Measurements from ENCODE around the gene TGM1. TPM values are rescaled to one million over a fixed set of nuclear protein-coding genes. Genes with fewer than 3 reads are reported as not detected.
A peak's percentile ranks its signal among the peaks of the same experiment; 100 is the strongest.

Gene TGM1
- total and polyA plus RNA-seq, 3 experiments from 2014 or later = 3.2 to 3.7 TPM; not detected in 1

DNA sequence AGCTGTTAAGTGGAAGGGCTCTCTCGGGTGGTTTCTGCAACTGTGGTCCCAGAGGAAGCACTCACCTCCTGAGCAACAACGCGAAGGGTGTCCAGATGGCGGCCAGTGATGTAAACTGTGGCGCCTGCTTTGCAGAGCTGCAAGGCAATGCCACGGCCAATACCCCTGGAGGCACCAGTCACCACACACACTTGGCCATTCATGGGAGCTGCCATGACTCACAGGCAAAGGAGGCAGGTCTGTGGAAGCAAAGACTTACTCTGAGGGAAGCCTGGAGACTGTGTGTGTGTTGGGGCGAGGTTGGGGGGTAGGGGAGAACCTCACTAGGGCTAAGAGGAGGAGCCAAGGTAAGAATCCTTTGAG lies 35.9 kb upstream of the TGM1 start:
- no peaks in the 10 kb centered on the region for H3K9me3 Mint-ChIP-seq
- peak overlapping the region; percentile 89 to 97 (median 92) for H3K4me3 Mint-ChIP-seq
- H3K27me3 Mint-ChIP-seq = no peaks in the 10 kb centered on the region
- H3K27ac Mint-ChIP-seq = peak overlapping the region in 7 of 8 donors; percentile 94 to 99 (median 96)
- no peaks in the 10 kb centered on the region for H3K9me3 ChIP-seq (ENCODE audit: low read length)
- H3K4me1 Mint-ChIP-seq = peaks cover 41 to 59% (median 54%) of the 10 kb centered on the region in 3 donors
- H3K4me3 ChIP-seq (ENCODE audit: low read length) = peak overlapping the region; percentile 83
- H3K27me3 ChIP-seq (ENCODE audit: insufficient read depth, low read length, poor library complexity, severe bottlenecking) = no peaks in the 10 kb centered on the region
- ChIA-PET CTCF (interaction anchor here (1.2 to 17.7 kb wide), 10 partner anchors 8 to 284 kb away, joined by 3 to 265 read pairs (median 6); partner anchors contain the start of genes ADCY4, CIDEB, IRF9 and LTB4R), POLR2A (interaction anchor here (0.7 to 4.4 kb wide), 5 partner anchors 11 to 130 kb away, joined by 3 to 30 read pairs (median 13); partner anchors contain the start of genes CBLN3, KHNYN, LTB4R2 and MDP1)
- DNase-seq = no peak
- peak overlapping the region; percentile 79 for H3K27ac ChIP-seq (ENCODE audit: low read depth, low read length)
- H3K36me3 ChIP-seq (ENCODE audit: insufficient read depth, low read length) = peaks cover 36% of the 10 kb centered on the region
- H3K36me3 Mint-ChIP-seq = peaks cover 10 to 70% (median 16%) of the 10 kb centered on the region in 3 donors
- peaks cover 47% of the 10 kb centered on the region for H3K4me1 ChIP-seq (ENCODE audit: insufficient read depth, low read length)

DNA sequence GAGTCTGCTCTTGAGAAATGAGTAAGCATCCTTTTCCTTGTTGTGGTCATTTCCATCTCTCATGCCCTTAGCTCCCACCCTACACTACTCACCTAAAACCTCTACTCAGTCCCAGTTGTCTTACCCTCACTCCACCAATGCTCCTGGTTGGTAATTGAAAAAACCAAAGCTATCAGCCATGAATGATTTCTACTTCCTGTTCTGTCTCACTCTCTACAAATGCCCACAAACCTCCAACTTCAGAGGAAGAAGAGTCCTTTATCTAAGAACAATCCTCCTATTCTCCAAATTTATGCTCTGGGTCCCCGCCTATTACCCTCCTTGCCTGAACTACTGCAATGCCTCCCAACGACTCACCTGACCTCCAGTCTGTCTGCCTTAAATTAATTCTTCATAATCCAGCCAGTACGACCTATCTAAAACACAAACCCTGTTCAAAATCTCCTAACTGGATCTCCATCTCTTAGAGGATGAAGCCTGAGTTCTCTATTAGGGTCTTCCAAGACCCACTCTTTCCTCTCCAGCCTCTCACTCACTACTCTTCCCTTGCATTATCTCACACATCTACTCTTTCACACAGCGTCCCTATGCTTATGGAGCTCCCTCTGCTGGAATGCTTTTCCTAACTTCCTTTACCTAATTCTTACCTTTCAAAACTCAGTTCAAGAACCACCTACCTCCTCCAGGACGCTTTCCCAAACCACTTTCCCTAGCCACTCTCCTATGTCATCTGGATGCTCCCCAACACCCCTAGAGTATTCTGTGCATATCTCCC lies 34.4 kb upstream of the TGM1 start:
- Mint-ChIP-seq H3K27ac (peak overlapping the region in 7 of 8 donors; percentile 50 to 97 (median 86)), H3K4me3 (peak overlapping the region in 1 of 7 donors; percentile 61), H3K27me3 (no peaks in the 10 kb centered on the region), H3K9me3 (no peaks in the 10 kb centered on the region), H3K4me1 (peaks cover 41 to 57% (median 54%) of the 10 kb centered on the region in 3 donors), H3K36me3 (peaks cover 5 to 63% (median 13%) of the 10 kb centered on the region in 3 donors)
- ChIA-PET POLR2A (interaction anchor here (0.5 to 4.4 kb wide), 3 partner anchors 32 to 134 kb away, joined by 3 to 30 read pairs (median 4); partner anchors contain the start of gene TINF2), CTCF (interaction anchor here (0.7 to 10.5 kb wide), 13 partner anchors 12 to 190 kb away, joined by 3 to 151 read pairs (median 6); partner anchors contain the start of genes ADCY4, CIDEB, LTB4R and LTB4R2)
- no peaks in the 10 kb centered on the region for H3K27me3 ChIP-seq (ENCODE audit: insufficient read depth, low read length, poor library complexity, severe bottlenecking)
- H3K9me3 ChIP-seq (ENCODE audit: low read length) = no peaks in the 10 kb centered on the region
- H3K4me1 ChIP-seq (ENCODE audit: insufficient read depth, low read length) = peaks cover 47% of the 10 kb centered on the region
- no peak overlapping the region for H3K27ac ChIP-seq (ENCODE audit: low read depth, low read length)
- DNase-seq = no peak
- H3K4me3 ChIP-seq (ENCODE audit: low read length) = no peak overlapping the region
- H3K36me3 ChIP-seq (ENCODE audit: insufficient read depth, low read length) = peaks cover 28% of the 10 kb centered on the region

DNA sequence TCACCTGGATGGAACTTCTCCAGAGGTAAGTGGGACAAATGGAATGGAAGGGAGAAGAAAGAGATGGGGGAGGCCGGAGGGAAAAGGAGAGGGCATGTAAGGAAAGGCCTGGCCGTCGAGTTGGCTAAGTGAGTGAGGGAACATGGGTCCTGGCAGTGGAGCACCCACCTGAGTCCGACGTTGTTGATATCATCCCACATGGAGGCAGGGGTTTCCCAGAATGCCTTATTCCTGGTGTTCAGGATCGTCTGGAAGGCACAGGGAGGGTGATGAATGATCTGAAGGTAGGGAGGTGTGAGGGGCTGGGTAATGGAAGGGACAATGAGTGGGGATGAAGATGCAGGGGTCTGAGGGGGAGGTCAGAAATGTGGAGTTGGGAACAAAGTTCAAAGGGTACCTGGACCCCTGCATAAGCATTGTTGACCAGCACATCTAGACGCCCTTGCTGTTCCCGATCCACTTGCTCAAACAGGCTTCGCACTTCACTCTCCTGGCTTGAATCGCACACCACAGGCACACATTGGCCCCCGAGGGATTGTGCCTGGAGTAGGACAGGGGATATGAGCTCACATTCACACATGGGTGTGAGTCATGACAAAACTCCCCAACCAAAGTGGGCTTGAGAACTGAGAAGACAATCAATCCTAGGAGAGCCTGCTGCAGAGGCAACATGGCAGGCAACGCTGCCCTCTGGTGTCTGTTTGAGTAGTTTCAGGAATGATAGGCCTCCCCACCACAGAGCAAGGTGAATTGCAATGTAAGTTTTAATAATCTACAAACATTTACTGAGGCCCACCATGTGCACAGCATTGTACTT lies 33.6 kb upstream of the TGM1 start:
- Histone ChIP-seq H3K4me3 (ENCODE audit: low read length) (no peak overlapping the region), H3K27ac (ENCODE audit: low read depth, low read length) (no peak overlapping the region), H3K36me3 (ENCODE audit: insufficient read depth, low read length) (peaks cover 25% of the 10 kb centered on the region), H3K27me3 (ENCODE audit: insufficient read depth, low read length, poor library complexity, severe bottlenecking) (no peaks in the 10 kb centered on the region), H3K9me3 (ENCODE audit: low read length) (no peaks in the 10 kb centered on the region), H3K4me1 (ENCODE audit: insufficient read depth, low read length) (peaks cover 45% of the 10 kb centered on the region)
- DNase-seq = peak; percentile 52 to 80 (median 68)
- Mint-ChIP-seq H3K27me3 (no peaks in the 10 kb centered on the region), H3K36me3 (peaks cover 5 to 63% (median 7%) of the 10 kb centered on the region in 3 donors), H3K4me1 (peaks cover 39 to 50% (median 46%) of the 10 kb centered on the region in 3 donors), H3K4me3 (peak overlapping the region in 3 of 7 donors; percentile 5 to 63 (median 61)), H3K9me3 (no peaks in the 10 kb centered on the region), H3K27ac (peak overlapping the region; percentile 50 to 97 (median 84))
- ChIA-PET CTCF (interaction anchor here (0.5 to 10.5 kb wide), 13 partner anchors 13 to 187 kb away, joined by 3 to 151 read pairs (median 6); partner anchors contain the start of genes ADCY4, CIDEB, LTB4R and LTB4R2), POLR2A (interaction anchor here (0.5 to 4.4 kb wide), 2 partner anchors 31 to 54 kb away, joined by 3 to 30 read pairs; partner anchors contain the start of gene TINF2)

GRCh38 chr14:24293525-24293924 lies 30.5 kb upstream of the TGM1 start:
- no peak overlapping the region for H3K27ac Mint-ChIP-seq
- peaks cover 39% of the 10 kb centered on the region for H3K36me3 ChIP-seq (ENCODE audit: insufficient read depth, low read length)
- DNase-seq = no peak
- no peak overlapping the region for H3K27ac ChIP-seq (ENCODE audit: low read depth, low read length)
- POLR2A ChIA-PET = interaction anchor here (0.5 kb wide), 1 partner anchor 11 kb away, joined by 4 read pairs; no protein-coding TSS in a partner anchor
- peaks cover 20% of the 10 kb centered on the region for H3K4me1 ChIP-seq (ENCODE audit: insufficient read depth, low read length)
- no peaks in the 10 kb centered on the region for H3K27me3 ChIP-seq (ENCODE audit: insufficient read depth, low read length, poor library complexity, severe bottlenecking)
- H3K4me3 ChIP-seq (ENCODE audit: low read length) = no peak overlapping the region
- no peaks in the 10 kb centered on the region for H3K9me3 Mint-ChIP-seq
- H3K4me3 Mint-ChIP-seq = no peak overlapping the region
- peaks cover 16 to 36% (median 17%) of the 10 kb centered on the region in 3 donors for H3K4me1 Mint-ChIP-seq
- H3K9me3 ChIP-seq (ENCODE audit: low read length) = no peaks in the 10 kb centered on the region
- CTCF ChIA-PET = interaction anchor here (1.0 to 4.5 kb wide), 4 partner anchors 14 to 49 kb away, joined by 3 to 33 read pairs (median 8); partner anchors contain the start of genes CIDEB and TINF2
- no peaks in the 10 kb centered on the region for H3K27me3 Mint-ChIP-seq
- H3K36me3 Mint-ChIP-seq = peaks cover 5 to 71% (median 18%) of the 10 kb centered on the region in 3 donors

DNA sequence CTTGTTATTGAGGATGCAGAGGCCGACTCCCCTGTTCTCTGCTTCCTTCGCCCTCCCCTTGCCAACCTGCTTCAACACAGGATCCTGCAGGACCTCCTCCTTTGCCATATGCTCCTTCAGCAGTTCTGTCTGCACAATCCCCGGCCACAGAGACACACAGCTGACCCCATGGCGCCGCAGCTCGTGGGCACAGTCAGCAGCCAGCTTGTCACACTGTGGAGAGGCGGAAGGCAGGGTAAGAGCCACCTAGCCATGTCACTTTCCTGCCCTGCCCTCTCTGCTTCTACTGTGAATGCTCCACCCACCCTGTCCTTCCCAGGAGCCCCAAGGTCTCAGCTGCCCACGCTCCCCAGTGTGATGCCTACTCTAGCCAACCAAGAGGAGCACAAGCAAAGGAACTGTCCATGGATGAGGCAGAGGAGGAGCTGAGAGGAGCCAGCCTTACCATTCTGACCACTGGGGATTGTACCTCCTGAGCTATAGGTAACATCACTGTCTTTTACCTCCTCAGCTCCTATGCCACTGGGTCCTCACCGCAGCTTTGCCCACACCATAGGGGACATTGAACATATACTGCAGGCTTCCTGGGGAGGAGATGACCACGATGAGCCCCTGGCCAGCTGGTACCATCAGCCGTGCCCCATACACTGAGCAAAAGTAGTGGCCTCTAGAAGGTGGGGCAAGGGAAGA lies 29.3 kb upstream of the TGM1 start:
- CTCF ChIA-PET = interaction anchor here (1.0 to 4.5 kb wide), 5 partner anchors 15 to 48 kb away, joined by 3 to 33 read pairs (median 5); partner anchors contain the start of genes CIDEB, LTB4R2 and TINF2
- H3K4me1 Mint-ChIP-seq = peaks cover 8 to 28% (median 10%) of the 10 kb centered on the region in 3 donors
- peaks cover 39% of the 10 kb centered on the region for H3K36me3 ChIP-seq (ENCODE audit: insufficient read depth, low read length)
- H3K27ac Mint-ChIP-seq = peak overlapping the region in 1 of 8 donors; percentile 81
- no peaks in the 10 kb centered on the region for H3K9me3 ChIP-seq (ENCODE audit: low read length)
- no peaks in the 10 kb centered on the region for H3K9me3 Mint-ChIP-seq
- H3K4me3 Mint-ChIP-seq = no peak overlapping the region
- DNase-seq = no peak
- no peaks in the 10 kb centered on the region for H3K27me3 Mint-ChIP-seq
- no peaks in the 10 kb centered on the region for H3K27me3 ChIP-seq (ENCODE audit: insufficient read depth, low read length, poor library complexity, severe bottlenecking)
- no peak overlapping the region for H3K4me3 ChIP-seq (ENCODE audit: low read length)
- H3K27ac ChIP-seq (ENCODE audit: low read depth, low read length) = no peak overlapping the region
- POLR2A ChIA-PET = no interaction called here
- peaks cover 5 to 70% (median 18%) of the 10 kb centered on the region in 3 donors for H3K36me3 Mint-ChIP-seq
- H3K4me1 ChIP-seq (ENCODE audit: insufficient read depth, low read length) = peaks cover 8% of the 10 kb centered on the region

GRCh38 chr14:24291446-24292117 lies 28.6 kb upstream of the TGM1 start:
- no peak for DNase-seq
- no peaks in the 10 kb centered on the region for H3K9me3 ChIP-seq (ENCODE audit: low read length)
- H3K4me3 ChIP-seq (ENCODE audit: low read length) = no peak overlapping the region
- no peak overlapping the region for H3K27ac ChIP-seq (ENCODE audit: low read depth, low read length)
- H3K4me1 ChIP-seq (ENCODE audit: insufficient read depth, low read length) = peaks cover 2% of the 10 kb centered on the region
- H3K27me3 Mint-ChIP-seq = no peaks in the 10 kb centered on the region
- POLR2A ChIA-PET = no interaction called here
- peaks cover 3 to 67% (median 16%) of the 10 kb centered on the region in 3 donors for H3K36me3 Mint-ChIP-seq
- CTCF ChIA-PET = interaction anchor here (1.2 to 4.5 kb wide), 4 partner anchors 8 to 47 kb away, joined by 3 to 33 read pairs (median 8); partner anchors contain the start of genes CIDEB, DHRS1, LTB4R2 and NOP9
- H3K9me3 Mint-ChIP-seq = no peaks in the 10 kb centered on the region
- H3K4me3 Mint-ChIP-seq = no peak overlapping the region
- H3K27me3 ChIP-seq (ENCODE audit: insufficient read depth, low read length, poor library complexity, severe bottlenecking) = no peaks in the 10 kb centered on the region
- peak overlapping the region in 1 of 8 donors; percentile 36 for H3K27ac Mint-ChIP-seq
- peaks cover 39% of the 10 kb centered on the region for H3K36me3 ChIP-seq (ENCODE audit: insufficient read depth, low read length)
- peaks cover 2 to 22% (median 3%) of the 10 kb centered on the region in 3 donors for H3K4me1 Mint-ChIP-seq

Measured in CD8-positive, alpha-beta memory T cell (primary cell).